HG03558 (cell line): ENCODE measurements around the gene PEMT.

Experiments
- ATAC-seq: cut with Tn5 transposase; IDR thresholded peaks from one replicate; pipeline ENCODE4 v1.9.1; 2021; ENCODE audit warnings: moderate number of reproducible peaks; ENCODE audit not compliant: unreplicated experiment; ENCODE audit errors: extremely low read depth

PEMT gene

DNA sequence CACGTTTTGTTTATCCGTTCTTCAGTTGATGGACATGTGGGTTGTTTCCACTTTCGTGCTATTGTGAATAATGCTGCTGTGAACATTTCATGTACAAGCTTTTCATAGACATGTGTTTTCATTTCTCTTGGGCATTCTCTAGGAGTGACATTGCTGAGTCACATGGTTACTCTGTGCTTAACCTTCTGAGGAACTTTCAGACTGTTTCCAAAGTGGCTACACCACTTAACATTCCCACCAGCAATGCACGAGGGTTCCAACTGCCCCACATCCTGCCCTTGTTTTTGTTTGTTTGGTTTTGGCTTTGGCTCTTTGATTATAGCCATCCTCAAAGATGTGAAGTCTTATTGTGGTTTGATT lies 14.2 kb upstream of the PEMT start:
- no peak for ATAC-seq

DNA sequence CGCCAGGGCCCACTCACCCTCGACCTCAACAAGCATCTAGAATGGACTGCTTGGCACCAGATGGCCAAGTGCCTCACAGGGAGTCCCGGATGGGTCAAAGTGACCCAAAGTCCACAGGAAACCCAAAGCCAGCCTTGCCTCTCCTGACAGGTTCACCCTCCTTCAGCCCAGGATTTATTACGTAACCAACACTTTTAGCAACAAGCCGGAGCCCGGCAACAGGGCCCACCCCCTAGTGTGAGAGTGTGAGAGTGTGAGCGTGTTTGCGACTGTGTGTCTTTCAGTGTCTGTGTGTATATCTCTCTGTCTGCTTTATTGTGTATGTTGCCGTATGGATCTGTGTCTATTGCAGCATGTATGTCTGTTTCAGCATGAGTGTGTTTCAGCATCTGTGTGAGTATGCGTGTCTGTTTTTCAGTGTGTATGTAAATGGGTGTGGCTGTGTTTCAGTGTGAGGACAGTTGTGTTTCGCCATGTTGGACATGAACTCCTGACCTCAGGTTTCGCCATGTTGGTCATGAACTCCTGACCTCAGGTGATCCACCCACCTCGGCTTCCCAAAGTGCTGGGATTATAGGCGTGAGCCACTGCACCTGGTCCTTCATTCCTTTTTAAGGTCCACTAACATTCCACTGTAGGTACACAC lies 13.7 kb upstream of the PEMT start:
- ATAC-seq = no peak

DNA sequence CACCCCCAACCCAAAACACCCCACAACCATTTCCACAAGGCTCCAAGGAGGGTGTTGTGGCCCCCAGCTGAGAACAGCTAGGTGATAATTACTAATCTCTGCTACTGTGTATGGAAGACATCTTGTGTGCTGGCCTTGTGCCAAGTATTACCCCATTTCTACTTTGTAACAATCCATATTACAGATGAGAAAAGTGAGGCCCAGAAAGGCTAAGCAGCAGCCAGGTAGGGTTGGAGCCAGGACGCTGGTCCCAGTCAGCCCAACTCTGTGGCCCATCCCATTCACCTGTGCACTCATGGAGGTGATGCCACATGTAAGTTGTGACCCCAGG lies 12.4 kb upstream of the PEMT start:
- ATAC-seq = no peak

DNA sequence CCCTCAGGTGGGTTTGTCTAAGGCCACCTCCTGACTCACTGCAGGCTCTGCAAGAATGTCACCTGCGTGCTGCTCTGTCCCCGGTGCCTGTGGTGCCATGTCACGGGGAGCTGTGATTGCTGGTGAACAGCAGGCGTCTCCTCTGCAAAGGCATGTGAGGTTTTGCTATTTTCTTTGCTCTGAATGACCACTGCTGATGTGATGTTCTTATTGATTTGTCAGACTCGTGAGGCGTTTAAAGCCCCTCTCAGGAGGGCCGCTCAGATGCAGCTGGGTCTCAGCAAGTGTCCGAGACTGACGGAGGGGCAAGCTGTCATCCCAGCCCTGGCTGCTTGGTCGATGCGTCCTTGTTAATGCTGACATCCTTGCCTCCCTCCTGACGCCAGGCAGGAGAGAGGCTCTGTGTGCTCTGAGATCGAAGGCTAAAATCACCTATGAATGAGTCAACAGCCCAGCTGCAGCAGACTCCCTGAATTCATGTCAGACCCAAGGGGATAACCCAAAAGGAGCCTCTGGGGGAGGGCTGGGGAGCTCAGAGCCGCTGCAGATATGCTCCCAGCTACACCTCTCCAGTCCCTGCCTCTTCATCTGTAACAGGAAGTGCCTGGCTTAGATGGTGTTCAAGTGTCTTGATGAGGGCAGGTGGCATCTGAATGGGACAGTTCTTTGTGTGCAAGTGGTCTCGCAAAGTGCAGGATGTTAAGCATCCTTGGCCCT lies 11.8 kb upstream of the PEMT start:
- ATAC-seq = no peak

DNA sequence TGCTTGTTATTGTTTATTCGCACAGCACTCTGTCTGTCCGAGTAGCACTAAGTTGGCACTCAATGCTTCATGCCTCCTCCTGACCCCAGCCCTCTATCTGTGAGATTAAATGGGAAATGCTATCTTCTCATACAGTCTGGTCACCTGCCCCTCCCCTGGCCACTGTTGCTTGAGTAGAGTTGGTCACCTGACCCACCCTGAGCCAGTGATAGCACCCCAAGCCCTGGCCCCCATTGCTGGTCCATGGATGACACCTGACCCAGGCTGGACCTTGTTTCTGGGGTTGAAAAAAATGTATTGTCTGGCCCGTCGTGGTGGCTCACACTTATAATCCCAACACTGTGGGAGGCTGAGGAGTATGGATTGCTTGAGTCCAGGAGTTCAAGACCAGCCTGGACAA lies 8.5 kb upstream of the PEMT start:
- no peak for ATAC-seq

DNA sequence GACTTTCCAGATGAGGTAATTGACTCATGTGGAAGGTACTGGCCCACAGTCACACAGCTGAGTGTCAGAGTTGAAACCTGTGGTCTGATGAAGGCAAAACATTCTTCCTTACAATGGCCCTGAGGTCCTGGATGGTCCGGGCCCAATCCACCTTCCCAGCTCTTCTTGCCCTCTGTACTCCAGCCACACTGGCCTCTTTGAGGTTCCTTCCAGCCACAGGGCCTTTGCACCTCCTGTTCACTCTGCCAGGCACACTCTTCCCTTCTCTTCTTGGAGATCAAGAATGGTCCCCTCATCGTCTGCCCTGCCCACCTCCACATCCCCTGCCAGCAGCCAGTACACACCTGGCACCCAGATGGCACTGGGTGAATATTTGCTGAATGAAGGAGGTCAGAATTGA lies 6.5 kb upstream of the PEMT start:
- no peak for ATAC-seq

DNA sequence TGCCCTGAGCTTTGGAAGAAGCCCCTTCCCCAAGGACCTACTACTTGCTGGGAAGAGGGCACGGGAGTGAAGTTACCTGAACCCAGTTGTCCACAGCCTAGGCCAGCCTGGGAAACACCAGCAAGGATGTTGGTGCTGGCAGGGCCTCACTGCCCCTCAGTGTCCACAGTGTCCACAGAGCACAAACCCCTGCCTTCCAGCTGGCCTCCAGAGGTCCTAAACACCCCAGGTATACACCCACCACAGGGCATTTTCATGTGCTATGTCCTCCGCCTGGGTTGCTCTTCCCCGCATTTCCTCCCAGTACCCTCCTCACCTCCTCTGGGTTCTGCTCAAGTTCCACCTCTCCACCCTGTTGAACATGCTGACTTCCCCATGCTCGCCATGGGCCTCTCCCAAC lies 4.2 kb upstream of the PEMT start:
- no peak for ATAC-seq

DNA sequence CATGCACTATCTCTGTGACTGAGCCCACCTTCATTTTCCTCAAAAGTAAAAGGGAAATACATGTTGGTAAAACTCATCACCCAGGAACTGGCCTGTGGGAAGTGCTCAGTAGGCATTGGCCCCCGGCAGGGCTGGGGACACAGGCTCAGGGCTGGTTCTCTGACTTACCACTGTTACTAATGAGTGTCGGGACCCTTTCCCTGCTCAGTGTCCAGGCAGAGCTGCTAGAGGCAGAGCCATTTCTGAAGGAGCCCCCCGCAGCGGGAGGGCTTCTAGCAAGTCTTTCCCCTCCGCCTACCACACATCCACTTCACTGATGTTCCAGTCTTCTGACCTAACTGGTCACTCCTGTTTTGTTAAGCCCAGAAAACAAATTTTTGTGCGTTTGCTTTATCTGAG lies 1.7 kb upstream of the PEMT start:
- ATAC-seq = no peak

DNA sequence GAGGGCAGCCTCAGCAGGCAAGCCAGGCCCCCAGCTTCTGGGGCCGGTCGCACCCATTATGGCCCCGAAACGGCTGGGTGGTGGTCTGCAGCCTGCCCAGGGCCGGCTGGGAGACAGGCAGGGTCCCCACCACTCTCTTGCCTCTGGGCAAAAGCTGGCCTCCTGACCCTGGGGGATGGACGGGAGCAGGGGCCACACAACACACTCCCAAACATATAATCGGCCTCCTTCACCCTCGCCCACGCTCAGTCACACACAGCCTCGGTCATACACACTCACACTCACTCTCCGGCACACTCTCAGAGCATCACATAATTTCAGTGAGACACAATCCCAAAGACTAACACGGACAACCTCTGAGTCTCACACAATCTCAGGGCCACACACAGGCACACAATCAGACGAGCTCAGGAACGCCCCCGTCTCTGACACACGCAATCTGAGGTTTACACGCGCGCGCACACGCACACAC lies 589 bp downstream of the PEMT start:
- ATAC-seq = no peak

DNA sequence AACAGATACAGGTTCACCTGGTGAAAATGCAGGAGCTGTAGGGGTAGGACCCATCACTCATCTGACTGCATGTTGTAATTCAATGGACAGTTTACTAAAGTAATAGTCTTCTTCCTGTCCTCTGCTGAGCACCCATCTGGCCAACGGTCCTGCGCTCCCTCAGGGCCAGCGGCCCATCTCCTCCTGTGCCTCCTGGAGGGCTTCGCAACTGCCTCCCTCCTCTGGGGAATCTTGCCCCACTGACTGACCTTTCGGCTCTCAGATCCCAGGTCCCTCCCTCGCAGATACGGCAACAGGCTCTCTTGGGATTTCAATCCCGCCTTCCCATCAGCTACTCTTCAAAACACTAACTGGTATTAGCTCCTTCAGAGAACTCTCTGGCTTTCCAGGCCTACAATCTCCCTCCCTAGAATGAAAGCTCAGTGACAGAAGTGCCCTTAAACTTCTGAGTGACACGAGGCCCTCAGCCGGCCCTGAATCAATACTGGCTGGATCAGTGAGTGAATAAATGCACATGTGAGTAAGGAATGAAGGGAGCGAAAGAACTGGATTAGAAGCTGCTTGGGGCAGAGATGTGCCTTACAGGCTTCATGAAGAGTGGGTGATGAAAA lies 1.3 kb downstream of the PEMT start:
- no peak for ATAC-seq

DNA sequence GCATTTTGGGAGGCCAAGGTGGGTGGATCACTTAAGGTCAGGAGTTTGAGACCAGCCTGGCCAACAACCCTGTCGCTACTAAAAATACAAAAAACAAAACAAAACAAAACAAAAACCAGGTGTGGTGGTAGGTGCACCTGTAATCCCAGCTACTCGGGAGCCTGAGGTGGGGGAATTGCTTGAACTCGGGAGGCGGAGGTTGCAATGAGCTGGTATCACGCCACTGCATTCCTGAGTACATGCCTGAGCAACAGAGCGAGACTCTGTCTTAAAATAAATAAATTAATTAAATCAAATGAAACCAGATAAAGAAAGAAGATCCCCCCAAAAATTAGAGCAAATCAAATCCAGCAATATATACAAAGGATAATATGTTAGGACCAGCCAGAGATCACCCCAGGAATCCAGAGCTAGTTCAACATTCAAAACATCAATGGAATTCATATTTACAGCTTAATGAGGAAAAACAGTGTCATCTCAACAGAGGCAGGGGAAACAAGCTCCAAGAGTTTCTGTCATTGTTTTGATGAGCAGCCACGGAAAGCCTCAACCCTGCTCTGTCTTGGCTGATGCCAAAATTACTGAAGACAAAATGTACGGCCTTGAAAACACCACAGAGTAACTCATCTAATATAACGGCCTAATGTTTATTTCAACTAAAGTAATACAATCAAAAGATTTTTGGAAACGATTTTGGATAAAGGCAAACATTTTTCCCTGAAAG lies 3.7 kb downstream of the PEMT start:
- no peak for ATAC-seq

DNA sequence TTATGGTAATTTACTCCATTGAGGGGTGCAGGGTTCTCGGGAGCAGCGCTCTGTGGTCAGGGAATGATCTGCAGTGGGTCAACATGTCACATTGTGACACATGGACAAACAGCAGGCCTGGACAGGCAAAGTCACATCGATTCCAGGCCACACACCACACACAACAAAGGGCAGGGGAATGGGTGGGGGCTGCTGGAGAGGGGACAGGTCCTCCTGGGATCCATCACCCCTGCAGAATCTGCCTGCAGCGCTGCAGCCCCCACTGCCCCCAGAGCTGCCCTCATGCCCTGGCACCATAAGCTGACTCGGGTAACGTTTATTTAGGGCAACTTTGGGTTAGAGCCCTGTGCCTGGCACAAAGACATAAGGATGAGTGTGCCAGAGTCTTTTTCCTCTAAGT lies 9.1 kb downstream of the PEMT start:
- ATAC-seq = no peak

DNA sequence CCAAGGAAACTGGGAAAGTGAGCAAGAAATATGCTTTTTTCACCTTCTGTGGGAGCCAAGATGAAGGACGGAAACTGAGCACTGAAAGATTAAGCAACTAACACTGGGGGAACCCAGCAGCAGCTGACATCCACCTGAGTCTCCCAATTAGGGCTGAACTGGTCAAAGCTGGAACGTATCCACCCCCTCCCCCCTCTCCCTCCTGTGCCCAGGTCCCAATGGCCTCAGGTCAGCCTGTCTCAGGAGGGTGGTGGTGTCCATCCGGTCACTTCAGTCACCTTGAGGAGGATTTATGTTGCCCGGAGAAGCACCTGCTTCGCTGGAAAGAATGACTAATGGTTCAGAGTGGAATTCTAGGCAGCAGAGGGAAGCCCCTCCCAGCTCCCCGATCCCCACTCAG lies 10.0 kb downstream of the PEMT start:
- ATAC-seq = no peak

DNA sequence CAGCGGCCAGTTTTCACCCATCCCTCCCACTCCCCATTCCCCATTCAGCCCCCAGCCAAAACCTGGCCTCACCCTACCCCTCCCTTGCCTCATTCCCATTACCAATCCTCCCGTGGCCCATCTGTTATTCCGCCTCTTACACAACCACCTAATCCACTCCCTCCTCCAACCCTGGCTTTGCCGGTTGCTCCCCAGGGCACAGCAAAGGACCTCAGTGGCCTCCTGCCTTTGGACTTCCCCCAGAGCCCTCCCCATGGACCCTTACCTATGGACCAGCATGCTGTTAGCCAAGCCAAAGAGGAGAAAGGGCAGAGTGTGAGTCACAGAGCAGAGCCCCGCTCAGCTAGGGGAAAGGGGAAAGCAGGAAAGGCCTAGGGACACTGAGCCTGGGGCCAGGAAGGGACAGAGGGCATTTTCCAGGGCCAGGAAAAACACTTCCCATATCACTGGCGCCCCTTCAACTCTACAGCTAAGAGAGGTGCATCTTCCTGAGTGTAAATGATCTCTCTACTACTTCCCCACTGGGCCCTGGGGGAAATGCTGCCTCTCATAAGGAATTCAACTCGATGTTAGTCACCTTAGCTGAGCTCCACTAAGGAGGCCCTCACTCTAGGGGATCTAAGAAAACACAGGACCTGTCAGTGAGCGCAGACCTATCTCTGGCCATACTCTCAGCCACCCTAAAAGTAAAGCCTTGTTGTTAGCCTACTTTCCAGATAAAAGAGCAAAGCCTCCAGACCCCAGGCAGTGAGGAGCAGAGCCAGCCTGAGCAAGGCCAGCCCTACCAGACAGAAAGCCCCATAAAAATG lies 10.6 kb downstream of the PEMT start:
- ATAC-seq = no peak

DNA sequence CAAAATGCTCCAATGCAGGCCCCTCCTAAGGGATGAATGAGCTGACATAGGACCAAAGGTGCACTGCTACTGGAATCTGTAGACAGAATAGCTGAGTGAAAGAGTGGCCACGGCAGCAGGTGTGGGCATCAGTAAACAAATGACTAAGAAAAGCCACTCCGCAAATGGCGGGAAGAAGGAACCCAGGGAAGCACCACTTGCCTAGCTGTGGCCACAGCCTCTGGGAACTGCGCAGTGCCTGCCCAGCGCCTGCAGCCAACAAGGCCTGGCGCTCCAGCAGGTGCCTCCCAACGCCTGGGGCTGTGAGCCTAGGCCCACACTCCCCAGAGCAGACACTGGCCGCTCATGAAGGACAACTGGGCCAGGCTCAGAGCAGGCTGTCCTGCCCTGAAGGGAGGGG lies 11.8 kb downstream of the PEMT start:
- ATAC-seq = no peak

DNA sequence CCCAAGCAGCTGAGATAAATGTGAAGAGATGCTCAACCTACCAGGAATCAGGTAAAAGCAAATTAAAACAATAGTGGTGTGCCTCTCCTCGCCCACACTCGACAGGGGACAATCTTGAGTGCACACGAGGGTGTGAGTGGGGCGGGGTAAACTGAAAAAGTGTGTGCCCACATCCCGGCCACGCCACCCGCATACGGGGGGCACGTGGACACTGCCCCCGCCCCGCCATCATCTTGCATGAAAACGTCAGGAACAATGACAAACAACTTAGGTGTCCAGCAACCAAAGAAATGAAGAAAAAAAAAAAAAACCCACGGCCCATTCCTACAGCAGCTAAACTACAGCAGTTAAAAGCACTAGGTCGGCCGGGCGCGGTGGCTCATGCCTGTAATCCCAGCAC lies 14.1 kb downstream of the PEMT start:
- no peak for ATAC-seq

DNA sequence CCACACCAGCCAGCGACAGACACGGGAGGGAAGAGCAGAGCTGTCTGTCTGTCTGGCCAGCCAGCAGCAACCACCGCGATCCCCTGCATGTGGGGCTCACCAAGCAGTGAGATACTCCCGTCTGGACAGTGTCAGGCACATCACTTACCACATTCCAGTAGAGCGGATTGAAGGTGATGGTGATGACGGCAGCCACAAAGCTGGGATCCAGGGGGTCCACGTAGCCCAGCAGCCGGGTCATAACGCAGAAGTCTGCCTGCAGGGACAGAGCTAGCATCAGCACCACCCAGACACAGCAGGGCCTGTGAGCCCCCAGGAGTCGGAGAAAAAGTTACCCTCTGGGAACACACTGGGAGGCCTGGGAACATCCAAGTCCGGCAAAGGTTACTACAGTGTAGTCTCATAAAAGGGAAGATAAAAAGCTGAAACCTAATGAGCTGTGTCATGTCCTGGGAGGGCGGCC lies 14.7 kb downstream of the PEMT start:
- no peak for ATAC-seq

DNA sequence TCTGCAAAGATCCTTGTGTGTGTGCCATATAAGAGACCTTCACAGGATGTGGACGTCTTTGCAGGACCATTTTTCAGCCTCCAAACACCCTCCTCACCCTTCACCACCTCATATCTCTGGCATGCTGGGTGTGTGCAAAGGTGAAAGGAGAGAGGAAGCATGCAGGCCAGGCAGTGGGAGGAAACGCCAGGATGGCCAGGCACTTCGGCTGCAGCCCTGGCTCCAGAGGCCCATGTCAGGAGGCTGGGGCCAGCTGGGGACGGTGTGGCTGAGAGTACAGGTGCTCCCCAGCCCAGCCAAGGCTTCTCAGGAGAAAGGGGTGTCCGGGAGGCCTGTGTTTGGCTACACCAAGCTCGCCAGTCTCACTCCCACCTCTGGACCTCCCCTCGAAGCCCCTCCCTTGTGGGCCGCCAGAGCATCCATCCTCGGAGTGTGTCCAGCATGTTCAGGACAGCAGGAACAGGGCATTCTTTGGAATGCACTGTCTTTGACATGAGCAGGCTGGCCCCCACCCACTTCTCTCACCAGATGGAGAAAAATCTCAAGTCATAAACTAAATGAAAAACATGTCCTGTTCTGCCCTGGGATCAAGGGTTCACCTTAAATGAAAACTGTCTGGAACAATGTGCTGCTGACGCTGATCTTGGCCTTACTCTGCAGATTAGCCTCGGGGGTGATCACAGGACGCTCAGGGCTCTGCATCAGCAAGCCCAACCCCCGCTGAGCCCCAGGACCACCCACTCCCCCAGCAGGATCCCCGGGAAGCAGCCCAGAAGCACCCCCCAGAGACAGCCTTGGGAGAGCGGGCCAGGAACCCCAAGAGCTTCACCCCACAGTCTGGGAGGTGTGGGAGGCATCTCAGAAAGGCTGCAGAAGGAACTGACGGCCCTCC lies 15.9 kb downstream of the PEMT start:
- ATAC-seq = no peak

DNA sequence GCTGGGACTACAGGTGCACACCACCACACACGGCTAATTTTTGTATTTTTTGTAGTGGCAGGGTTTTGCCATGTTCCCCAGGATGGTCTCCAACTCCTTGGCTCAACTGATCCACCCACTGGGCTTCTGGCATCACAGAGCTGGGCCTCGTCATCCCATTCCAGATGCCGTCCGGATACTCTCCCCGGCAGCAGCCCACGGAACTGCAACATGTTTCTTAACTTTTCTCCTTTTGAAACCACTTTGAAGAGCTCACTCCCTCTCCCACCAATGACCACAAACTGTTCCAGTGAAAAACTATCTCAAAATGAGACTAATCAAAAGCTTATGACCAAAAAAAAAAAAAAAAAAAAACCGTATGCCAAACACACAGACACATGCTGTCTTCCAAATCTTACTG lies 17.6 kb downstream of the PEMT start:
- ATAC-seq = no peak
